HG02973 (cell line): ENCODE data around the gene SVIP.

Experiments
- ATAC-seq: cut with Tn5 transposase; IDR thresholded peaks from one replicate; pipeline ENCODE4 v1.9.1; 2021; ENCODE audit warnings: moderate library complexity; ENCODE audit not compliant: unreplicated experiment

The SVIP gene, protein sequence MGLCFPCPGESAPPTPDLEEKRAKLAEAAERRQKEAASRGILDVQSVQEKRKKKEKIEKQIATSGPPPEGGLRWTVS

DNA sequence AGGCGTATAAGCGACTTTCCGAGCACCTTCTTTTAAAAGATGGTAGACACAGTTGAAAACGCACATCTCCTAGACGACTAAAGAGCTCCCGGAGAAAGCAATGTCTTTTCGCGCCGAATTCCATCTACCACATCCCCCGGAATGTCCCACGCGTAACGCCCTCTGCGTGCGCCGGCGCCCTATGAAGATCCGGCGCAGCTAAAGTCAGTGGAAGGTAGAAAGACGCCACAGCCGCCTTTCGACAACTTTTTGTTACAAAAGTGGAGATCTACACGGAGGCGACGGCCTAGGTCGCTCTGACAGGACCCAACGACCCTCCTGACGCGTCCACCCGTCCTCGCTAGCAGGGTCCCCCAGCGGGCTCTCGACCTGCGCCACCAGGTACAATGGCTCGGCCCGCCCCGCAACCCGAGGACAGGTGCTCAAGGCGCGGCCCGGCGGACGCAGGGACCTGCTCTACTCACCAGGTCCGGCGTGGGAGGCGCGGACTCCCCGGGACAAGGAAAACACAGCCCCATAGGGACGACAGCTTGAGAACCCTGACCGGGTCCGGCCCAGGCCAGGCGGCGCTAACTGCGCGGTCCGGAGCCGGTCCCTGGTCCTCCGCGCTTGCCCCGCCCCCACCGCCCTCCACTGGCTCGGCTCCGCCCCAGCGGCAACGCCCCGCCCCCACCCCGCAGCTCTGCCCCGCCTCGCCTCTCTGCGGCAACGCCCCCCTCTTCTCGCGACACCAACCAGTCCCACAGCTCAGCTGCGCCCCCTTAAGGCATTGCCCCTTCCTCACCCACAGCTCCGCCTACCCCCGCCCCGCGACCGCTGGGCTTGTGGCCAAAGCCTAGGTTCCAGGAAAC is at the start of gene SVIP:
TSS of gene SVIP (minus strand) at position 571 of the 851 bp plus-strand sequence. CDS start at position 518, 53 bp downstream.
- peak; percentile 91 for ATAC-seq

DNA sequence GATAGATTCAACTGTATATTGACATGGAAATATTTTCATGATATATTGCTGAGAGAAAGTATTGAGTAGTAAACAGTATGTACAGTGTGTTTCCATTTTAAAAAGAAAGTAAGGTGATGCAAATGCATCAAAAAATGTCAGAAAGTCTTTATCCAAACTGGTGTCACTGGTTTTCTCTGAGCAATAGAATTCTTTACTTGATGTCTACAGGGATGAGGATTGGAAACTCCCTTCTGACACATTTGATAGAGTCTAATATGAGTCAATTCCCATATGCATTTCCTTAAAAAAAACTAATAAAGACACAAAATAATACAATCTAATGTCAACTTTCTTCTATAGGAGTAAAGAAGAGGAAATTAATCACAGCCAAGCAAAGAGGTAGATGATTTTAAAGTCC is 49.0 kb upstream of the SVIP start:
- no peak for ATAC-seq

DNA sequence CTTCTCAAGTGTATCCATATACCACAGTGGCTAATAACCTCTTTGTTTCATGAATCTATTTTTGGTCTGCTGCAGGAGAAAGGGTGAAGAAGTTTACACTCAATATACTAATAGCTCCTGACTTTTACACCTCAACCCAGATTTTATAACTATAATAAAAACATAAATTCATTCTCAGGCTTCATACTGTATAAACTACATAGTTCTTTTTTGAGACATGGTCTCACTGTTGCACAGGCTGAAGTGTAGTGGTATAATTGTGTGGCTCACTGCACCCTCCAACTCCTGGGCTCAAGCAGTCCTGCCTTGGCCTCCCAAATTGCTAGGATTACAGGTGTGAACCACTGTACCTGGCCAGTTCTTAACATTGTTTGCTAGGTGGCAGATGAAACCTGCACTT is 48.4 kb upstream of the SVIP start:
- ATAC-seq = no peak

DNA sequence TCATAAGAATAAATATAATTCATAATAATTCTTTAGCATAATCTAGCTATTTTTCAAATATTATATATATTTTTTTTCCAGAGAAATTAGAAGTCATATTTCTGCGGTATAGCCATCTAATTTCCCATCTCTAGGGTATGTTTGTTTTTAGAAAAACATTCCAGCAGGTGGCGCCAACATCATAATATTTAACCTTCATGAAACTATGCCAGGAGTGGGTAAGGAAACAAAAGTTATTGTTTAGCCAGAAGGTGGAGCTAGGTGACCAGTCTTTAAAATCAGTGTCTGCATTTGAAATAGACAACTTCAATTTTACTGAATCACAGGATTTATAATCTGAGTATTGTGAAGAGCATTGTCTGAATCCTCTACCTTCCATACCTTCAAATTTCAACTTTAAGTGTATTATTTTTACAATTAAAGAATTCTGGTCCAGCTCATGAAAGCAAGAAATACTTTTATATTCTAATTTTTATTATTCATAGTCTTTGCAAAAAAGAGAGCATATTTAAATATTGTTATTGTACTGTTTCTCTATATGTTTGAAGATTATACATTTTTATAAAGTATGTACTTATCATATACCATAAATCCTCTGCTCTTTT is 46.4 kb upstream of the SVIP start:
- peak; percentile 98 for ATAC-seq

DNA sequence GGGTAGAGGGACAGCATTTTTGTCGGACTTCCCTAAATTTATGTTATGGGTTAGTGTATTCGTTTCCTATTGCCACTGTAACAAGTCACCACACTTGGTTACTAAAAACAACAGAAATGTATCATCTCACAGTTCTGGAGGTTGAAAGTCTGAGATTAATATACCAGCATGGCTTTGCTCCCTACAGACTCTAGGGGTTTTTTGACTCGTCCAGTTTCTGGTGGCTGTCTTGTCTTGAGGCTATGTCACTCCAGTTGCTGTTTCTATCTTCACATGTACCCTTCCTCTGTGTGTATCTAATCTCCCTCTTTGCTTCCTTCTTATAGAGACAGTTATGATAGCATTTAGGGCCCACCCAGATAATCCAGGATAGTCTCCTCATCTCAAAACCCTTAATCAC is 39.7 kb upstream of the SVIP start:
- ATAC-seq = peak; percentile 44

DNA sequence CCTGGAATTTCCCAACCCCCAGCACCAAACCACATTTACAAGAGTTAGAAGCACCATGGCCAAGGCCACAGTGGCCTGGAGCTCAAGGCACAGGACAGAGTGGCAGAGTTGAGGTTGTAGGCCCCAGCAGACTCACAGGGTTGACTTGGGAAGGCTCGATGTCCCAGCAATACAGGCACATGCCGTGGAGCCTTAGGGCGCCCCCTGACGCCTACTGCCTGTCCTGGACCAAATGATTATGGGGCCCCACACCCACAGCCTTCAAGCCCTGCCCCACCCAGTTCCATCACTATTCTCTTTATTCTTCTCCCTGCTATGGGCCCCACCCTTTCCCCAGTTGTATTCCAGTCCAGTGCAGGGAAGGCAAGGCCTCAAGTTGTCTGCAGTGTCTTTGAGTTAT is 30.6 kb upstream of the SVIP start, which contains the start of gene CCDC179:
TSS of gene CCDC179 (minus strand) at position 234 of the 400 bp plus-strand sequence. CDS start at position 181, 53 bp downstream.
- no peak for ATAC-seq

DNA sequence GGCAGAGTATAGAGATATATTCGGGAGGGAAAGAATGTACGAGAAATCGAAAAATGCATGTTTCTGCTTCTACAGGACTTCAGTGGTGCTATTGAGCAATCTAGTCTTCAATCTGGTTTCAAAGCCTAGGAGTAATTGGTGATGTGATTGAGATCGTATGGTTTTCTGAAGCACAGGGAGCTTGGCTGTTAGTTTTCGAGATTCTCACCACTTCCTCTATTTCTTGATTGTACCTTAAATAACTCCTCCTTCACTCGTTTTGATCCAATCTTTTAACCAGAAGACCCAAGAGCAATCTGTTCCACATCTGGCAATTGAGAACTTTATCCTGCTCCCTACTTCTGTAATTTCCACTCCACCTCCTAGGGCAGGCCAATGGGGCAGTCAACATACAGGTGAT is 30.2 kb upstream of the SVIP start:
- no peak for ATAC-seq

DNA sequence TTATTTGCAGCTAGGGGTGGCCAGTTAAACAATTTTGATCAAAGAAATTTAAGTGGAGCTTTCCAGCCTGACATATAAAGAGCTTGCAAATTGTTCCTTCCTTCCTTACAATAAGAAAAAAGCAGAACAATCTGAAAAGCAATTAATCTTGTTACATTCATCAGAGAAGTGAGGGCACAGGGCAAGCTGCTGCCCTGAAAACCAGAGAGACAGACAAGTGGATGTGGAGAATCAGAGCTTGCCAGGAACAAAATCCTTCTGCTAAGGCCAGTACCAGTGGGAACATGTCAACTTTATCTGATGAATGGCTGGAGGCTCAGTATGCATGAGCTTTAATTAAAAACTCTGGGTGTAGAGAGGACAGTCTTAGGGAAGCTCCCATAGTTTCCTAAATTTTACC is 21.9 kb upstream of the SVIP start:
- no peak for ATAC-seq

DNA sequence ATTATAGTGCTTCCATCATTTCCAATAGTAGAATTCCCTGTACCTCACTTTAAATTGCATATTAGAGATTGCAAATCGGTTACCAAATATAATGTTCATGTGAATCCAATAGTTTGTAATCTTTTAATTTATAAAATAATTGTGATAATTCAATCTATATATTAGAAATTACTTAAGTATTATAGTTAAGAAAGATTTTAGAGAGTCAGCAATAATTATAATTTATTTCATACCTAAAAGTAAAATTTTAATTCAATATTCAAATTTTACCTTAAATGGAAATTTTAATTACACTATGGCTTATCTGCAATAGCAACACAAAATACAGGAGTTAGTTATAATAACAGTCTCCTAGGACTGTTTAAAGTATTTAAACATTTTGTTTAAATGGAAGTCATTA is 17.1 kb upstream of the SVIP start:
- ATAC-seq = no peak

DNA sequence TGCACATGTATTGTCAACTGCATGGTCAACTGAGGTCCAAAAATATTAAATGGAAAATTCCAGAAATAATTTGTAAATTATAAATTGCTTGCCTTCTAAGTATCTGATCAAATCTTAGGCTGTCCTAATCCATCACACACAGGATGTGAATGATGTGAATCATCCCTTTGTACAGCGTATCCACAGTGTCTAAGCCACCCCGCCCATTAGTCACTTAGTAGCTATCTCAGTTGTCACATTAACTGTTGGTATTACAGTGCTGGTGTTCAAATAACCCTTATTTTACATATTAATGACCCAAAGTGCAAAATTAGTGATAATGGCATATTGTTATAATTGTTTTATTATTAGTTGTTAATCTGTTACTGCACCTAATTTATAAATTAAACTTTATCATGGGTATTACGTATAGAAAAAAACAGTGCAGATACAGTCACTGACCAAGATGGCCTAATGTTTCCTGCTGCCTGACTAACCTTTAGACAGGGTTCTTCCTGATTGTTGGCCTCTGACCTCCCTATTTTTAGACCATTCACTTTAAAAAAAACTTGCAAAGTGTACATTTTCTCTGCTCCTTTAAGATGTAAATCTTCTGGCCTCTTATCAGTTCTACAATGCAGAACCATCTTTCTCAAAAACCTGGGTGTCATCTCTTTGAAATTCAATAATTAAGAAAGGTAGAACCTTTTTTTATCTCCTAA is 2.9 kb upstream of the SVIP start:
- no peak for ATAC-seq

DNA sequence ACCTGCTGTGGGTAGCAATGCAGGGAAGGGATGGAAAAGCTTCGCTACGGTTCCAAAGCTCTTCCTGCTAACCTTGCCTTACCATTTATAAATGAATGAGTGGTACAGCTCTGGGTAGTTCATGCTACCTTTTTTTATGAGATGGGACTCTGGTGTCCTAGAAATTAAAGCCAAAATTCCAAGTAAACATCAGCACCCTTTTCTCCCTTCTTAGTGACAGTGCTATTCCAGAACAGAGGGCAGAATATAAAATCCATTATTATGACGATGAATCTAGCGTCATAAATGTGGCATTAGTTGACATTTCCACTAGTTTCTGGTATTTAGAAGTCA is 447 bp upstream of the SVIP start:
- no peak for ATAC-seq

DNA sequence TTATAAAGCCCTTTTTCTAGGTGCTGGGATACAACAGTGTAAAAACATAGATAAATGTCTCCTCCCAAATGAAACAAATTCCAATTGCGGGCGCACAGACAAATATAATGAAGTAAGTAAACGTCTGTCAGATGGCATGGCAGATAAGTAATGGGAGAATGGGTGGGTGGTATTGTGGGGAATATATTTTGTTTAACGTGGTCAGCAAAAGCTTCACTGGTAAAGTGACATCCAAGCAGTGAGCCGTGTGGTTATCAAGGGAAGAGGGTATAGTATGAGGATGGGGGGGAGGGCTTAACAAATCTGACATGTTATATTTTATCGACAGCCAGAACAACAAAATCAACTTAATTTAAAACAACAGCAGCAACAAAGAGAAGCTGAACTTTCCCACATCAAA is 1.2 kb downstream of the SVIP start:
- ATAC-seq = no peak

DNA sequence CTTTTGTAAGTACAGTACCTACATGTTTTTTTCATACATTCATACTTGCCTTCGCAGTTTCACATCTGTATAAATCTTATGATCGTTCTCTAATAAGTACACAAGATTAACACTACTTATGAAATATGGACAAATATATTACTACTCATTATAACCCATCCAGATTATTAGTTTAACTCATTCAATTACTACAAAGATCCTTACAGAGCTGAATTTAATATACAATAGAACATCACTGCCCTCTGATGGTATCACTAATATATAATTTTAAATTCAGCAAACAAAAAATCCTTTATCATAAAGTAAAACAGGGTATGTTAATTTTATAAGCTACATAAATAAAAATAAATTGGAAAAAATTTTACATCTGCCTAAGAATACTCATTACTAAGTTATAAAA is 7.4 kb downstream of the SVIP start:
- ATAC-seq = no peak

DNA sequence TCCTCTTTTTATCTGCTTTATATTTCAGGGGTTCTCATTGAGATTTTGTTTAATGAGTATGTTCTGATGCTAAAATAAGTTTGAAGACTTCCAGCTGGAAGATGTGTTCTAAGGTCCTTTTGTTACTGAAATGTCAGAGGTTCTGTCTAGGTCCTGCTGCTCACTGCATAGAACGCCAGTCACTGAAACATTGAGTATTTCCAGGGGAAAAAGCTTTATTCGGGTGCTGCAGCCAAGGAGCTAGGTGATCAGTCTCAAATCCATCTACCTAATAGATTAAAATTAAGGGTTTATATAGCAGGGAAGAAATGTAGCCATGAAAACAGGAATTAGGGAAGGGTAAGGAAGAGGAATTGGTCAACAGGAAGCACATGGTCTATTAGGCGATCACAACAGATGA is 19.7 kb downstream of the SVIP start:
- no peak for ATAC-seq

DNA sequence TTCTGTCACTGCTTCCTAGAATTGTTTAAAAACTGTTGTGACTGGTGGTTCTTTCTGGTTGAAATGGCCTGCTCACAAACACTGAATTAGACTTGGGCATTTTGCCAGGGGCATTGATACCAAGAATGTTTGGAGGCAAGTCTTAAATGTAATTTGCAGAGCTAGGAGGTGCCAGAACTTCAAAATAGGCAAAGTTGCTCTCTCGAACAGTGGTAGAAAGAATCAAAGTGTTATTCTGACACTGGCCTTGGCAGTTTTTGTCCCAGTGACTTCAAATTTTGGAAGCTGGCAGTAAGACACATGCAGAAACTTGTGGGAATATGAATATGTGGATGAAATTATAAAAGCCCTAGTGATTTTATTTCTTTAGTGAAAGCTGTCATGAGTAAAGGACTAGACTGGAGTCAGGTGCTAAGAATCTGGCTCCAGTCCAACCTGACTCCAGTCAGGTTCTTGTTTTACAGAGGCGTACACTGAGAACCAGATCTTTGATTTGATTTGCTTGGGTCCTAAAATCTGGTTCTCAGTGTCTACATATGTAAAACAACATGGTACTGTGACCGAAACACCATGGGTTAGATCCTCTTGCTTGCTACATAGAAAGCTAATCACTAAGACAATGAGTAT is 20.9 kb downstream of the SVIP start:
- ATAC-seq = peak; percentile 13

DNA sequence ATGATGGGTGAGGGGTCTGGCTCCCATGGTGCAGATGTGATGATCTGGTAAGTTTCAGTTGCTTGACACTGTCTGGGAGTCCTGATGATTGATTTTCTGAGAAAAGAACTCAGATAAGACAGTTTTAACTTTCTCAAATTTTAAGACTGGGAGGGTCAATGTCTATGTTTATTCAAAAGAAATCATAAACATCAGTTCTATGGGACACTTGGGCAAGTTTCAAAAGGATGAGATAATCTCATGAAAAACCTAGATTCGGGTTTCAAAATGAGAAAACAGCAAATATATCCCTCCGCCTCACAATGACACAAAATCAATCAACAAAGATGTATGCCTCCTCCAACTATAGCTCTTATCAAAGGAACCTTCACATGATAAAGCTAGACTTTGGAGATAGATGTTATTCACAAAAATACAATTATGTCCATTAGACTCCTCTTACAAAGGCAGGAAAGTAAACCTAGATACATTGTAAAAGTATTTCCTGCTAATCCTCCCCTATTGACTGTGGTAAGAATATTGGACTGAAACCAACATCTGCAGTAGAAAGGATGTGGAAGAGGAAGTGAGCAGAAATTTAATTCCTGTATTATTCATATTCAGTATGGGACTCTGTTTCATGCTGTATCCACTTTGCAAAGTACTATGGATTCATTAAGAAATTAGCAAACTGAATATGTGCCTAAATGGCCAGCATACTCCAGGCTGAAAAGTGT is 21.6 kb downstream of the SVIP start:
- peak; percentile 98 for ATAC-seq

DNA sequence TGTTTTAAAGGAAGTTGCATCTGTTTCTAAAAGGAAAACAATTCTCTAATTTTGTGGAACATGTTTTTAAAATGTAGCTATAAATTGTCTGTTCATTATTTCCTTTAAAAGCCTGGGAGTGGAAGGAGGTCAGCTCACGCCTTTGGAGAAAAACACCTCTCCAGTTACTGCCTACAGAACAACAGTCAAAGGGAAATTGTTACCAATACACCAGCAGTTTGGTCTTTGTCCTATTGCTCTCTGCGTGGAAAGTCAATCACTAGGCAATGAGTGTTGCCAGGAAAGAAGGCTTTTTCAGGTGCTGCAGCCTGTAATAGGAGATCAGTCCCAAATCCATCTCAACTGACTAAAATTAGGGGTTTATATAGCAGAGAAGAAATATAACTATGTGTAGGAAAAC is 22.2 kb downstream of the SVIP start:
- ATAC-seq = no peak

DNA sequence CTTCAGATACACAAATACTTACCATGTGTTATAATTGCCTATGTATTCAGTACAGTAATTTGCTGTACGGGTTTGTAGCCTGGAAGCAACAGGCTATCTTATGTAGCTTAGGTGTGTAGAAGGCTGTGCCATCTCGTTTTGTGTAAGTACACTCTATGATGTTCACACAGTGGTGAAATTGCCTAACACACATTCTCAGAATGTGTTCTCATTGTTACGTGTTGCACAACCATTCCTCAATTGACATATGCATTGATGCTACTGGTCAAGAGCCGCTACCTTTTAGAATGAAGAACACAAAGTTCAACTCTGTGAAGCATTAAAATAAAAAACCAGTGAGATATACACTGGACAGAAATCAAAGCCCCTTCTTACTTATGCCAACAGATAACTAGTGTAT is 26.7 kb downstream of the SVIP start:
- no peak for ATAC-seq

DNA sequence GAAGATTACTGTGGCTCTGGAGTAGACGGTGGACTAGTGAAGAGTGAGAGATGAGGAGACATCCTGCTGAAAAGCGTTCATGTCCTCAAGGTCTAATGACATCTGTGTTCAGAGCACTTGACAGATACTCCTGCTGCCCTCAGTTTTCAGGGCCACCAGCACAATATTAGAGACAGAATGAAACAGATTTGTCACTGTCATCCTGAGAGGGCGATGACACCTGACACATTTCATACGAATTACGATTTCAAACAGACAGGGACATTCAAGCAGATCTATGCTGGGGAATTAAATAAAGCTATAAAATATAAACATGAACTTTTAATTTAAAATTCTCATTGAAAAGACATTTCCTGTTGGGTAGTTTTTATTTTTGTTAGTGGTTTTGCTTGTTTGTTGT is 29.1 kb downstream of the SVIP start:
- ATAC-seq = no peak

DNA sequence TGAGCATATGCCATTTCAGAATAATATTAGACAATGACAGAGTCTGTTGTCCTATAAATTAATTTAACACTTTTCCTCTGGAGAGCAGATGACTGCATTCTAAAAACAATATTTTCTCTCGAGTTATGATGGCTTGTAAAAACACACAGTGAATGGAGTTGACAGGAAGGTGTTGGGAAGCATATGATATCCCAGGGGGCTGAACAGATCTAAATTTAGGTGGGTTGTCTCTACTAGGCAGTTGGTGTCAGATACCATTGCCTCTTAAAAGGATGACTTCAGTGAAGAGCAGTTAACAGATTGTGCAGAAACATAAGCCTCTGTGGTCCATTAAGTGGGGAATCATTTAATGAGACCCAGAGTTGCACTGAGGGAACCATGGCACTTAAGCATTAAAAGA is 30.7 kb downstream of the SVIP start:
- no peak for ATAC-seq

DNA sequence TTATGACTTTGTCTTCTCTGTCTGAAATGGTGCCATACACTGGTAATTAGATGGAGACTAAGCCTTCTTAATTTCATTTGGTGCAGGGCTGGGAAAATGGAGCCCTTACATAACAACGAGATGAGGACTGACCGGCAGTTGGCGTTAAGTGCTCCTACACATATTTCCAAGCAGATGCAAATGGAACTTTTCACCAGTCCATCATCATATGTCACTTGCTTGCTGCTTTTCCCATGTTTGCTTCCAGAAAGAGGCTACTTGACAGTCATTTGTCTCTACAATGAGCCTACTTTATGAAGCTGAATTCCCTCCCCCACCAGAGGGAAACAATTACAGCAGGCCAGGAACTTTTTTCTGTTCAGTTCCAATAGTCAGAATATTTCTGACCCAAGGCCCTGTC is 32.6 kb downstream of the SVIP start:
- ATAC-seq = no peak
